RWPE1 (cell line): Measurements from ENCODE around the gene AK1.

Source experiments
- CTCF ChIA-PET: fragments of 350-600 bp; sonication (Branson Sonifier 250); formaldehyde crosslinking; extraction: SDS; loops from one replicate; lab custom pipeline; 2021; lab: Yijun Ruan, JAX
- POLR2A ChIA-PET: fragments of 400-600 bp; formaldehyde crosslinking; extraction: SDS; loops from one replicate; lab custom pipeline; 2020; ENCODE audit warnings: antibody characterized with exemption; ENCODE audit not compliant: low non-redundant PET; lab: Yijun Ruan, JAX
- DNase-seq: peaks from one replicate; pipeline ENCODE4 v3.0.0; 2012; ENCODE audit warnings: low spot score
- H3K27ac ChIP-seq: fragments of 450-650 bp; 2 replicates; pipeline ENCODE4 v1.5.1; 2017
- TF ChIP-seq, protein P1 (sequence below): fragments of 450-650 bp; conservative IDR thresholded peaks from 2 replicates; pipeline ENCODE4 v1.5.1; 2017; ENCODE audit warnings: low read depth, mild to moderate bottlenecking

The AK1 gene

DNA sequence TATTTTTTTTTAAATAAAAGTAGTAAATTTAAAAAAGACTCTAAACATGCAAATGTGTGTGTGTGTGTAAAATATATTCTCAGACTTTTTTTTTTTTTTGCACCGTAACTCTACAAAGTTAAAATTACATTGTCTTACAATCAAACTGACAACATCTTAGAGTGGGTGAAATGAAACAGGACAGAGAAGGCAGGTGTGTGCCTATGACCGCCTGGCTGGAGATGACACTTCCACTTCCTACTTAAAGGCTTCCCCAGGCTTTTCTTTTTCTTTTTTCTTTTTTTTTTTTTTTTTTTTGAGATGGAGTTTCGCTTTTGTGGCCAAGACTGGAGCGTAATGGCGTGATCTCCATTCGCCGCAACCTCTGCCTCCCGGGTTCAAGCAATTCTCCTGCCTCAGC is 2.7 kb upstream of the AK1 start:
- ChIA-PET CTCF (no interaction called here), POLR2A (interaction anchor here (0.7 kb wide), 1 partner anchor 482 kb away, joined by 9 read pairs; no protein-coding TSS in a partner anchor)

DNA sequence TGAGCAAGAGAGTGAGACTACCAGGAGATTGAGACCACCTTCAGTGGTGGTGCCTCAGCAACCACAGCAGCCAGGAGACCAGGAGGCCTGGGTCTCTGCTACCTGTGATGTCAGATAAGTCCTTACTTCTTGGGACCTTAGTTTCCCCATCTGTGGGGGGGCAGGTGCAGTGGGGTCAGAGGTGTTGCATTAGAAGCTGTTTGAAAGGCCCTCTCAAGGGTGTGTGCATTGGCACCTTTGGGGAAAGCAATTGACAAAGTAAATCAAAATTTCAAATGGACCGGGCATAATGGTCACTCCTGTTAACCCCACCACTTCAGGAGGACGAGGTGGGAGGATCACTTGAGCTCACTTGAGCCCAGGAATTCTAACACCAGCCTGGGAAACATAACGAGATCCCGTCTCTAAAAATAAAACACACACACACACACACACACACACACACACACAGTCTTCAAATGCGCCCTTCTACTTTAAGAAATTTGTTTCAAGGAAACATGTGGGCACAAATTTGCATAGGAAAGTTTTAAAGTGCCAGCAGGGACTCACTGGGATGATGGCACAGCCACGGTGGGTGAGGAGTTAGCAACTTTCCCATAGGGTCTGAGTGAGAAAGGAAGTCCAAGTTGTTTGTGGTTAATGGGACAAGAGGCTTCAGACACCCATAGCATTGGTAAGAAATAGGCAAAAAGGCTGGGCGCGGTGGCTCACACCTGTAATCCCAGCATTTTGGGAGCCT is 1.3 kb upstream of the AK1 start:
- ChIA-PET CTCF (interaction anchor here (0.8 to 1.0 kb wide), 2 partner anchors 9 to 43 kb away, joined by 4 read pairs; no protein-coding TSS in a partner anchor), POLR2A (interaction anchor here (0.7 kb wide), 1 partner anchor 9 kb away, joined by 19 read pairs; no protein-coding TSS in a partner anchor)
- DNase-seq = no peak
- H3K27ac ChIP-seq = peak overlapping the region; percentile 87
- TF ChIP-seq, protein P1, sequence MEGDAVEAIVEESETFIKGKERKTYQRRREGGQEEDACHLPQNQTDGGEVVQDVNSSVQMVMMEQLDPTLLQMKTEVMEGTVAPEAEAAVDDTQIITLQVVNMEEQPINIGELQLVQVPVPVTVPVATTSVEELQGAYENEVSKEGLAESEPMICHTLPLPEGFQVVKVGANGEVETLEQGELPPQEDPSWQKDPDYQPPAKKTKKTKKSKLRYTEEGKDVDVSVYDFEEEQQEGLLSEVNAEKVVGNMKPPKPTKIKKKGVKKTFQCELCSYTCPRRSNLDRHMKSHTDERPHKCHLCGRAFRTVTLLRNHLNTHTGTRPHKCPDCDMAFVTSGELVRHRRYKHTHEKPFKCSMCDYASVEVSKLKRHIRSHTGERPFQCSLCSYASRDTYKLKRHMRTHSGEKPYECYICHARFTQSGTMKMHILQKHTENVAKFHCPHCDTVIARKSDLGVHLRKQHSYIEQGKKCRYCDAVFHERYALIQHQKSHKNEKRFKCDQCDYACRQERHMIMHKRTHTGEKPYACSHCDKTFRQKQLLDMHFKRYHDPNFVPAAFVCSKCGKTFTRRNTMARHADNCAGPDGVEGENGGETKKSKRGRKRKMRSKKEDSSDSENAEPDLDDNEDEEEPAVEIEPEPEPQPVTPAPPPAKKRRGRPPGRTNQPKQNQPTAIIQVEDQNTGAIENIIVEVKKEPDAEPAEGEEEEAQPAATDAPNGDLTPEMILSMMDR = no peak

More for the DNA sequence above, 2.7 kb upstream of the AK1 start:
- no peak for DNase-seq
- H3K27ac ChIP-seq = no peak overlapping the region
- TF ChIP-seq, protein P1 = no peak

GRCh38 chr9:127878001-127878651 is 651 bp upstream of the AK1 start:
- DNase-seq = no peak
- CTCF ChIA-PET = interaction anchor here (0.8 to 1.0 kb wide), 3 partner anchors 8 to 133 kb away, joined by 3 to 4 read pairs (median 4); no protein-coding TSS in a partner anchor
- H3K27ac ChIP-seq = peak overlapping the region; percentile 87
- POLR2A ChIA-PET = no interaction called here
- TF ChIP-seq, protein P1 = no peak

DNA sequence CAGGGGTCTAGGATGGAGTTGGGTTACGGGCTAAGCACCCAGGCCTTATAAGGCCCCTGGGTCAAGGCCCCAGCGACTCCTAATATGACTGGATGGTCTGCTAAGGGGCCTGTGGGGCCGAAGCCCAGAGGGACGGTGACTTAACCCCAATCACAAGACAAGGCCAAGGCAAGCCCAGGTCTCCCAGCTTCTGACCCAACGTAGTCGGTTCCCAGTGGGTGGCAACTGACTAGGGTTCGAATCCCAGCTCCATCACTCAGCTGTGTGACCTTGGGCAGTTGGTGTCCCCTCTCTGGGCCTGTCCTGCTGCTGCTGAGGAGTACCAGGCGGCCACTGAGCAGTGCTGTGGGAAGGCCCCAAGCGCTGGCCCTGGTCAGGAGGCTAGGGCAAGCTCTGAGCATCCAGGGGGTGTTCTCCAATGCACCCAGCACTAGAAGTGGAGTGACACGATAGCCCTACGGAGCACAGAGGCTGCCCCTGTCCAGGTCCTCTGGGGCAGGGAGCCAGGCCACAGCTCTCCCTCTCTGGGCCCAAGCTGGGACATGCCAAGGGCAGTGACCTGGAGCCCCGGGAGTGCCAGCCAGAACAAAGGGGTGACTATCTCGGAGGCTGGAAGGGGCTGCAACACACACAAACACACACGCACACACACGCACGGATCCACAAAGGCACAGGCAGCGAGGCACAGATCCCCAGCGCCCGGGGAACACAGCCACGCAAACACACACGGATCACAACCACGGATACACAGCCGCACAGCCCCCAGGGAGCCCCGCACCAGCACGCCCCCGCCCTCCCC is 512 bp downstream of the AK1 start:
- ChIA-PET CTCF (interaction anchor here (0.5 to 1.1 kb wide), 7 partner anchors 44 to 643 kb away, joined by 3 to 5 read pairs (median 3); partner anchors contain the start of gene TOR2A), POLR2A (interaction anchor here (0.6 kb wide), 1 partner anchor 44 kb away, joined by 3 read pairs; no protein-coding TSS in a partner anchor)
- peak overlapping the region; percentile 87 for H3K27ac ChIP-seq
- TF ChIP-seq, protein P1 = no peak
- DNase-seq = peak; percentile 31

GRCh38 chr9:127876026-127876763 is 1.3 kb downstream of the AK1 start:
- ChIA-PET POLR2A (interaction anchor here (0.6 kb wide), 2 partner anchors 45 to 269 kb away, joined by 3 to 6 read pairs; no protein-coding TSS in a partner anchor), CTCF (interaction anchor here (0.6 to 1.1 kb wide), 4 partner anchors 45 to 192 kb away, joined by 3 to 4 read pairs (median 3); partner anchors contain the start of gene TOR2A)
- TF ChIP-seq, protein P1 = no peak
- DNase-seq = no peak
- peak overlapping the region; percentile 87 for H3K27ac ChIP-seq
